GM21360 (cell line): ENCODE results near the gene TTLL11.

Source experiments
- ATAC-seq: cut with Tn5 transposase; IDR thresholded peaks from one replicate; pipeline ENCODE4 v1.9.1; 2021; ENCODE audit warnings: mild to moderate bottlenecking, moderate library complexity; ENCODE audit not compliant: unreplicated experiment

TTLL11 gene

GRCh38 chr9:122053567-122054350 lies 39.3 kb downstream of the TTLL11 start:
- ATAC-seq, result no peak

- ATAC-seq, result no peak
Observed at GRCh38 chr9:122053064-122053463, 40.0 kb downstream of the TTLL11 start.

GRCh38 chr9:122051351-122052321 lies 41.5 kb downstream of the TTLL11 start:
- ATAC-seq, result peak; percentile 64

- no peak for ATAC-seq
Observed at GRCh38 chr9:122050167-122050566, 42.9 kb downstream of the TTLL11 start.

- no peak for ATAC-seq
Observed at GRCh38 chr9:122042056-122042455, 51.1 kb downstream of the TTLL11 start.

- ATAC-seq, result no peak
Observed at GRCh38 chr9:122040561-122041242, 52.4 kb downstream of the TTLL11 start.

DNA sequence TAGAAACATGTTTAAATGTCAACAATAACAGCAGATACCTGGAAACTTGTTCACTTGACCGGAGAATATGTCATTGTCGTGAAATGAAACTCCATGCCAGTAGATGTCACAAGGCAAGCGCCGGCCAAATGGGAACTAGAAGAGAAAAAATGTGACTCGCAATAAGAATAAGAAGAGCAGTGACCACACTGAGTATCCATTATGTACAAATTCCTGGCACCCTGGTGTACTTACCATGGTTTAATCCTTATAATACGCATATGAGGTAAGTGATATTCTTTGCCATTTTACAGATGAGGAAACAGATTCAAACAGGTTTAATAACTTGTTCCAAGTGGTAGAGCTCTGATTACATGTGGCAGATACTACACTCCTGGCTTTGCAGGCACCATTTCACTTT lies 53.9 kb downstream of the TTLL11 start:
- no peak for ATAC-seq

GRCh38 chr9:122036988-122037387 lies 56.1 kb downstream of the TTLL11 start:
- ATAC-seq, result no peak

GRCh38 chr9:122036408-122036807 lies 56.7 kb downstream of the TTLL11 start:
- ATAC-seq, result no peak

DNA sequence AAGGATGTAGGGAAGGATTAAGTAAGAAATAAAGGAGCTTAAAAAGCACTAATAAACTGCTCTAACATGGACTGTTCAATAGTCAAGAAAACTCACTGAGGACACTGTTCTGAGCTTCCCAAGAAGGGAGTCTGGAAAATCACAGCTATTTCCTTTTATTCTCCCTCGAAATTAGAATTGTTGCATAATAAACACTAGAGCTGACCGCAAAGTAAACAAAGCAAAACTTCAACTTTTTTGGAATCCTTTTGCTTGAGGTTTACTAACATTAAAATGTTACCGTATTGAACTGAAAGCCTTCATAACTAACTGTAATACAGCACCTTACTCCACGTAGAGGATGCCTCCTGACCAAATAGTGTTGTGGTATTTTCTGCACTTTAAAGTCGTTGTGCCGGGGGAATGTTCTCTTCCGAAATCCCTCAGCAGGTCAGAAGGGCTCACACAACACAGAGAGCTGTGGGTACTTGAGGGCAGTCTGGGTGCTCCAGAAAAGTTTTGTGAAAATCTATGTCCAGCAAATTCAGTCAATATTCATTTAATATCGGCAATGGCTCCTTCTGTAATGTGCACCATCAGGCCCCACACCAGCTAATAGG lies 59.2 kb downstream of the TTLL11 start:
- no peak for ATAC-seq

- ATAC-seq, result no peak
Observed at GRCh38 chr9:122032346-122032745, 60.8 kb downstream of the TTLL11 start.

DNA sequence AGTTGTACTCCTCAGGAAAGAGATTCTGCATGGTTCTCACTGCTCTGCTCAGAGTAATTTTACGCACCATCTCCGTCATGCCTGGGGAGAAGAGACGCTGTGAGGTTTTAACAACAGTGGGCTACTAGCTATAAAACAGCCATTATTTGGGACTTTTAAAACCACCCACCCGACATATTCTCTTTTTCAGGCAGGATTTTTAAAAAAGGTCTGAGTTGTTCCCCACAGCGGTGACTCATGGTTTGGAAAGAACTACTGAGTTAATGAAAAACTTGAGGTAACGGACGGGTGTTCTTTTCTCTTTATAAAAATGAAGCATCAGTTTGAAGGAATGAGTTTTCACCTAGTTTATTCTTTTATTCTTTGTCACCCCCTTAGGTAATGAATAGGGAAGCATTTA lies 61.3 kb downstream of the TTLL11 start:
- ATAC-seq, result no peak

- no peak for ATAC-seq
Observed at GRCh38 chr9:122031157-122031556, 62.0 kb downstream of the TTLL11 start.

GRCh38 chr9:122030357-122030756 lies 62.8 kb downstream of the TTLL11 start:
- ATAC-seq, result no peak

GRCh38 chr9:122029898-122030297 lies 63.2 kb downstream of the TTLL11 start:
- ATAC-seq, result no peak

- ATAC-seq, result no peak
Observed at GRCh38 chr9:122028089-122028488, 65.0 kb downstream of the TTLL11 start.

- no peak for ATAC-seq
Observed at GRCh38 chr9:122020398-122020797, 72.7 kb downstream of the TTLL11 start.

- no peak for ATAC-seq
Observed at GRCh38 chr9:122016744-122017143, 76.4 kb downstream of the TTLL11 start.

GRCh38 chr9:122016309-122016708 lies 76.8 kb downstream of the TTLL11 start:
- ATAC-seq, result no peak

DNA sequence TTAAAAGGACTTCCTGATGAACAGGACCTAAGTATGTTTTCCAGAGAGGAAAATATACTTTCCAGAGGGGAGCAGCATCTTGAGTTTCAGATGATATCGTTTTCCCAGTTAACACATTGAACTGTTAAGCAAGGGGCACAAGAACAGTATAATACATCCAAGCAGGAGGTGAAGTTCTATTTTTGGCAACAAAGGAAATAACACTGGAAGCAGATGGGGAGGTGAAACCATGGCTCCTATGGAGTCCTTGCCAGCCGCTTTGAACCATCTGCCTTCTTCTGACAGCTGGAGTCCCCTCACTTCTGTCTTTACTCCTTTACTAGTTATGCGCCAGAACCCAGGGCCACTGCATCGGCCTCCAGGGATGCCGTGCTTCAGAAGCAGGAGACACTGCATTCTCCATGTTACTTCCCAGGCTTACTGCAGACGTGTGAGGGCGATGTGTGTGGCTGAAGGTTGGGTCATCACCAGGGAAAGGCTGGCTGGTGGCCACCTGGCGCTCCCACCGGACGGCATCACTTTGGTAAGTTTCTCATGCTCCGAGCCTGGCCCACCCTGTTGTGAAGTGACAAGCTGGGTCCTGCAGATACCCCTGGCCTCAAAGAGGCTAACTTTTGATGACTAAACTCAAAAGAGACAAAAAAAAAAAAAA lies 77.8 kb downstream of the TTLL11 start:
- ATAC-seq, result no peak
